Ascending aorta (tissue), 2 donors: ENCODE results near the gene APOL4. TPM values are rescaled to one million over a fixed set of nuclear protein-coding genes. Genes with fewer than 3 reads are reported as not detected.

Experiments
- DNase-seq, 2 donors: peaks; one replicate each; pipeline ENCODE4 v3.0.0-alpha.2; 2019; ENCODE audit warnings: low spot score in 2 of 2
- H3K27ac ChIP-seq, 2 donors: fragments of 200-600 bp; sonication (generic); one replicate each; pipeline ENCODE4 v1.5.1; 2016 to 2017; ENCODE audit warnings: mild to moderate bottlenecking in 1 of 2
- H3K27me3 ChIP-seq: fragments of 200-600 bp; sonication (generic); one replicate; pipeline ENCODE4 v1.5.1; 2017
- H3K36me3 ChIP-seq, 2 donors: fragments of 200-600 bp; sonication (generic); one replicate each; pipeline ENCODE4 v1.5.1; 2016
- H3K4me1 ChIP-seq, 2 donors: fragments of 200-600 bp; sonication (generic); one replicate each; pipeline ENCODE4 v1.5.1; 2016 to 2017; ENCODE audit warnings: mild to moderate bottlenecking in 1 of 2
- H3K4me3 ChIP-seq, 2 donors: fragments of 200-600 bp; sonication (generic); one replicate each; pipeline ENCODE4 v1.5.1; 2016 to 2017; ENCODE audit warnings: mild to moderate bottlenecking in 1 of 2
- H3K9me3 ChIP-seq, 2 donors: fragments of 200-600 bp; sonication (generic); one replicate each; pipeline ENCODE4 v1.5.1; 2016
- intact Hi-C: fragments of 100-400 bp; cut with DNase I; formaldehyde crosslinking; loops from one replicate; pipeline ENCODE4 v1.15.1; 2023
- total RNA-seq: library from RNA; depleted of rRNA; stranded (reverse); fragments of >200 nt; gene quantifications from one replicate; pipeline ENCODE4 v1.1.0, GENCODE V29; 2016
- TF ChIP-seq, protein P1 (sequence below), 3 experiments: fragments of 200-600 bp in 2 of 3; fragments of 450-650 bp in 1 of 3; sonication (generic) in 2 of 3; IDR thresholded peaks; one replicate each; pipeline ENCODE4 v1.5.1; 2016 to 2019; ENCODE audit warnings: antibody characterized with exemption in 3 of 3, mild to moderate bottlenecking in 1 of 3, moderate library complexity in 1 of 3

The APOL4 gene
- total RNA-seq, 1 donor from 2014 or later = not detected

DNA sequence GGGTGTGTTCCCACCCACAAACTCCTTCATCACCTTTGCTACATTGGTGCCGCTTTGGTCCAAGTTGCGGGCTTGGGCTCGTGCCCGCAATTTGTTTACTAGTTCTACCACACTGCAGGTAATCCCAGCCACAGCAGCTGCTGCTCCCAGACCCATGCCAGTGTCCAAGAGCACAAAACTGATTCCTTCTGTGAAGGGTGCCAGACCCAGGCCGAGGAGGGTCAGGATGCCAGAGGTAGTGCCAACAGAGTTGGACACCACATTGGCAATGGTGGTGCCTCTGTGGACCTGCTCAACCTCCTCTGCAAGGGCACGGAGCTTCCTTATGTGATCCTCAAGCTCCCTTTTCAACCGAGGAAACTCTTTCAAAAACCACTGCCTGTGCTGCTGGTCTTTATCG lies 26.2 kb upstream of the APOL4 start:
- no peak overlapping the region for H3K4me3 ChIP-seq
- no peaks in the 10 kb centered on the region for H3K9me3 ChIP-seq
- H3K4me1 ChIP-seq = no peaks in the 10 kb centered on the region
- H3K27me3 ChIP-seq = no peaks in the 10 kb centered on the region
- TF ChIP-seq, protein P1, sequence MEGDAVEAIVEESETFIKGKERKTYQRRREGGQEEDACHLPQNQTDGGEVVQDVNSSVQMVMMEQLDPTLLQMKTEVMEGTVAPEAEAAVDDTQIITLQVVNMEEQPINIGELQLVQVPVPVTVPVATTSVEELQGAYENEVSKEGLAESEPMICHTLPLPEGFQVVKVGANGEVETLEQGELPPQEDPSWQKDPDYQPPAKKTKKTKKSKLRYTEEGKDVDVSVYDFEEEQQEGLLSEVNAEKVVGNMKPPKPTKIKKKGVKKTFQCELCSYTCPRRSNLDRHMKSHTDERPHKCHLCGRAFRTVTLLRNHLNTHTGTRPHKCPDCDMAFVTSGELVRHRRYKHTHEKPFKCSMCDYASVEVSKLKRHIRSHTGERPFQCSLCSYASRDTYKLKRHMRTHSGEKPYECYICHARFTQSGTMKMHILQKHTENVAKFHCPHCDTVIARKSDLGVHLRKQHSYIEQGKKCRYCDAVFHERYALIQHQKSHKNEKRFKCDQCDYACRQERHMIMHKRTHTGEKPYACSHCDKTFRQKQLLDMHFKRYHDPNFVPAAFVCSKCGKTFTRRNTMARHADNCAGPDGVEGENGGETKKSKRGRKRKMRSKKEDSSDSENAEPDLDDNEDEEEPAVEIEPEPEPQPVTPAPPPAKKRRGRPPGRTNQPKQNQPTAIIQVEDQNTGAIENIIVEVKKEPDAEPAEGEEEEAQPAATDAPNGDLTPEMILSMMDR (IDR thresholded peaks at IDR 0.05) = no peak
- H3K27ac ChIP-seq = no peak overlapping the region
- intact Hi-C loops = no loop called here
- peaks cover 49 to 50% of the 10 kb centered on the region in 2 donors for H3K36me3 ChIP-seq
- DNase-seq = no peak

DNA sequence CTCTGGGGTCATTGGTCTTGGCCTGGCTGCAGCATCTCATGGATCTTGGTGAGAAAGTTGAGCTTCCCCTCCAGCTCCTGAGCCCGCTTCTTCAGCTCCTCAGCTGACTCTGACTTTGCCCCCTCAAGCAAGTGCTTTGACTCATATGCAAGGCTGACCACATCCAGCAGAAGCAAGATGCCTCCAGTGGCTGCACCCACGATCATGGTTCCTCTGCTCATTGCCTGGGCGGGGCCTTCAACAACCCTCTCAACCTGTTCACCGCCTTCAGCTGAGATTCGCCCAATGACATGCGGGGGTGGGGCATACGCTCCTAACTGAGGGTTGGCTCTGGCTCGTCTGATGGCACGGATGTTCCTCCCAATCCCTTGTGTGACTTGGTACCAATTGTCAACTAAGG lies 25.8 kb upstream of the APOL4 start:
- TF ChIP-seq, protein P1 (IDR thresholded peaks at IDR 0.05) = no peak
- no peaks in the 10 kb centered on the region for H3K27me3 ChIP-seq
- H3K27ac ChIP-seq = no peak overlapping the region
- peaks cover 45 to 46% of the 10 kb centered on the region in 2 donors for H3K36me3 ChIP-seq
- intact Hi-C loops = no loop called here
- H3K9me3 ChIP-seq = no peaks in the 10 kb centered on the region
- no peak overlapping the region for H3K4me3 ChIP-seq
- H3K4me1 ChIP-seq = no peaks in the 10 kb centered on the region
- DNase-seq = no peak

DNA sequence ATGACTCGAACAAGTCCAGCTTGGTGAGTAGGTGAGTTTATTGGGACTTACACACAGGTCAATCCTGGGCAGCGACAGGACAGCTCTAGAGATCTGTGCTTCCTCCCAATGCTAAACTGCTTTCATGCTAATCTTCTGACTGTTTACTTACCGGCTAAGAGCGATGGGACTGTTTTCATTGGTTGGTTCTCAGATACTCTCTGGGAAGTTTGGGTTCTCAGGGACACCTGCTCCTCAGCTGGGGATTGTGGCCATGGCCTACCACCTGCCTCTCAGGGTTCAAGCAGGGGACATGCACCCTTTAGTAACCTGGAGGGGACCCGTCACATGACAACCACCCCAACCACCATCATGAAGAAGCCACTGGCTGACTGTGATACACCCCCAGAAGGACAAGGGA lies 24.6 kb upstream of the APOL4 start:
- Histone ChIP-seq H3K27ac (no peak overlapping the region), H3K36me3 (peaks cover 33 to 36% of the 10 kb centered on the region in 2 donors), H3K27me3 (no peaks in the 10 kb centered on the region), H3K4me1 (no peaks in the 10 kb centered on the region), H3K4me3 (no peak overlapping the region), H3K9me3 (no peaks in the 10 kb centered on the region)
- DNase-seq = no peak
- intact Hi-C loops = no loop called here
- TF ChIP-seq, protein P1 (IDR thresholded peaks at IDR 0.05) = no peak

- TF ChIP-seq, protein P1 (IDR thresholded peaks at IDR 0.05) = no peak
- H3K27ac ChIP-seq = no peak overlapping the region
- peaks cover 27 to 29% of the 10 kb centered on the region in 2 donors for H3K36me3 ChIP-seq
- intact Hi-C loops = no loop called here
- H3K4me1 ChIP-seq = peaks cover 0 to under 1% of the 10 kb centered on the region in 2 donors
- H3K27me3 ChIP-seq = no peaks in the 10 kb centered on the region
- no peak for DNase-seq
- H3K9me3 ChIP-seq = no peaks in the 10 kb centered on the region
- no peak overlapping the region for H3K4me3 ChIP-seq
Measured at GRCh38 chr22:36225333-36225922, 23.8 kb upstream of the APOL4 start.

DNA sequence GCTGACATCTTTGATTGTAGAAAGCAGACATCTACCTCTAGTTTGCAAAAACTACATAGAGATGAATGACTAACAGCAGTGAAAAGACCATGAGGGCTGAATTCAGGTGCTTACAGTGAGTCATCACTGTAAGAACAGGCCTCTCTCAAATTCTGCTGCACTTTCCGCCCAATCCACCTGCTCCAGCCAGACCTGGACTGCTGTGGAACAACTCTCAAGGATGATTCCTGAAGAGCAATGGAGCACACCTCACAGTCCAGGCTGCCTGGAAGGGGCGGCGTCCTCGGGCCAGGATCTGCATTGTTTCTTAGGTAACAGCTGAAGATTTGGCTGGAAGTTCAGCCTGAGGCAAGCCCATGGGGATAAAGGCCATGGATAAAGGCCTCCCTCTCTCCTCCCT lies 22.6 kb upstream of the APOL4 start:
- no peak for DNase-seq
- Histone ChIP-seq H3K4me3 (no peak overlapping the region), H3K27ac (no peak overlapping the region), H3K4me1 (peaks cover 0 to 3% of the 10 kb centered on the region in 2 donors), H3K27me3 (no peaks in the 10 kb centered on the region), H3K36me3 (peaks cover 15 to 19% of the 10 kb centered on the region in 2 donors), H3K9me3 (no peaks in the 10 kb centered on the region)
- TF ChIP-seq, protein P1 (IDR thresholded peaks at IDR 0.05) = no peak
- intact Hi-C loops = no loop called here
